Body of pancreas (tissue), 4 donors: Measurements from ENCODE around the gene OR12D1.

Source experiments
- POLR2A ChIP-seq, 3 donors: fragments of 450-650 bp; IDR thresholded peaks; one replicate each; pipeline ENCODE4 v1.6.1; 2016; ENCODE audit warnings: antibody characterized with exemption in 3 of 3, mild to moderate bottlenecking in 2 of 3
- TF ChIP-seq, protein P1 (sequence below), 7 experiments: fragments of 450-650 bp in 4 of 7; fragments of 200-600 bp in 3 of 7; sonication (generic) in 3 of 7; IDR thresholded peaks; one replicate each; pipeline ENCODE4 v1.5.1; 2016 to 2019; ENCODE audit warnings: antibody characterized with exemption in 7 of 7

DNA sequence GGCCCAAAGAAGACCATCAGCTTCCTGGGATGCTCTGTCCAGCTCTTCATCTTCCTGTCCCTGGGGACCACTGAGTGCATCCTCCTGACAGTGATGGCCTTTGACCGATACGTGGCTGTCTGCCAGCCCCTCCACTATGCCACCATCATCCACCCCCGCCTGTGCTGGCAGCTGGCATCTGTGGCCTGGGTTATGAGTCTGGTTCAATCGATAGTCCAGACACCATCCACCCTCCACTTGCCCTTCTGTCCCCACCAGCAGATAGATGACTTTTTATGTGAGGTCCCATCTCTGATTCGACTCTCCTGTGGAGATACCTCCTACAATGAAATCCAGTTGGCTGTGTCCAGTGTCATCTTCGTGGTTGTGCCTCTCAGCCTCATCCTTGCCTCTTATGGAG, 47.3 kb downstream of the OR12D1 start:
- TF ChIP-seq, protein P1, sequence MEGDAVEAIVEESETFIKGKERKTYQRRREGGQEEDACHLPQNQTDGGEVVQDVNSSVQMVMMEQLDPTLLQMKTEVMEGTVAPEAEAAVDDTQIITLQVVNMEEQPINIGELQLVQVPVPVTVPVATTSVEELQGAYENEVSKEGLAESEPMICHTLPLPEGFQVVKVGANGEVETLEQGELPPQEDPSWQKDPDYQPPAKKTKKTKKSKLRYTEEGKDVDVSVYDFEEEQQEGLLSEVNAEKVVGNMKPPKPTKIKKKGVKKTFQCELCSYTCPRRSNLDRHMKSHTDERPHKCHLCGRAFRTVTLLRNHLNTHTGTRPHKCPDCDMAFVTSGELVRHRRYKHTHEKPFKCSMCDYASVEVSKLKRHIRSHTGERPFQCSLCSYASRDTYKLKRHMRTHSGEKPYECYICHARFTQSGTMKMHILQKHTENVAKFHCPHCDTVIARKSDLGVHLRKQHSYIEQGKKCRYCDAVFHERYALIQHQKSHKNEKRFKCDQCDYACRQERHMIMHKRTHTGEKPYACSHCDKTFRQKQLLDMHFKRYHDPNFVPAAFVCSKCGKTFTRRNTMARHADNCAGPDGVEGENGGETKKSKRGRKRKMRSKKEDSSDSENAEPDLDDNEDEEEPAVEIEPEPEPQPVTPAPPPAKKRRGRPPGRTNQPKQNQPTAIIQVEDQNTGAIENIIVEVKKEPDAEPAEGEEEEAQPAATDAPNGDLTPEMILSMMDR (IDR thresholded peaks at IDR 0.05): no peak
- no peak for TF ChIP-seq POLR2A (IDR thresholded peaks at IDR 0.05)
